IgD-negative memory B cell (primary cell): ENCODE data around the gene AQP1. TPM values are rescaled to one million over a fixed set of nuclear protein-coding genes. Genes with fewer than 3 reads are reported as not detected.

Source experiments
- H3K27ac Mint-ChIP-seq, 3 donors: one replicate each; pipeline ENCODE4 v1.8.0; 2020 to 2022; ENCODE audit warnings: mild to moderate bottlenecking in 3 of 3, mixed read lengths in 3 of 3, moderate library complexity in 1 of 3
- H3K27me3 Mint-ChIP-seq: one replicate; pipeline ENCODE4 v1.8.0; 2021; ENCODE audit warnings: mixed read lengths
- H3K36me3 Mint-ChIP-seq: one replicate; pipeline ENCODE4 v1.8.0; 2020; ENCODE audit warnings: mild to moderate bottlenecking, mixed read lengths
- H3K4me1 Mint-ChIP-seq, 3 donors: one replicate each; pipeline ENCODE4 v1.8.0; 2020 to 2022; ENCODE audit warnings: mixed read lengths in 3 of 3, mild to moderate bottlenecking in 1 of 3
- H3K4me3 Mint-ChIP-seq, 4 donors: one replicate each; pipeline ENCODE4 v1.8.0; 2020 to 2022; ENCODE audit warnings: mild to moderate bottlenecking in 4 of 4, mixed read lengths in 4 of 4, moderate library complexity in 3 of 4
- H3K9me3 Mint-ChIP-seq, 3 donors: one replicate each; pipeline ENCODE4 v1.8.0; 2020 to 2021; ENCODE audit warnings: mixed read lengths in 3 of 3, mild to moderate bottlenecking in 1 of 3
- polyA plus RNA-seq: library from polyadenylated mRNA; unstranded; fragments of 300-500 nt; fragmentation: Illumina TruSeq; gene quantifications from one replicate; pipeline ENCODE4 v1.2.3, GENCODE V29; 2021

Gene AQP1
- polyA plus RNA-seq, 1 donor from 2014 or later, result not detected

DNA sequence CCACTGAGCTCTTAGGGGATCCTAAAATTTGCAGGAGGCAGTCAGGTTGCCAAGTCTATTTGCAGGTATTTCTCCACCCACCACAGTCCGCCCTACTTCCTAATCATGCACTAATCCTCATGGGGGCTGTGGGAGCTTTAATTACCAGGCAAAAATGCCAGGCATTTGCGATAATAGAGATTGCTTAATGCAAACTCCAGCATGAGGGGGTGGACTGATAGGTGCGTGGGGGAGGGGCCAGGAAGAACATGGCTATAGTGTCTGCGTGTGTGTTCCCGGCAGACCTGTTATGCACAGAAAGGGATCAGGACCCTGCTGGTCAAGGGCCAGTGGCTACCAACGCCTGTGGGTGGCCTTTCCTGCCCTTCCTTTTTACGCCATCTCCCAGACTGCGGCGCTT lies 15.6 kb upstream of the AQP1 start:
- Mint-ChIP-seq H3K4me3 (no peak overlapping the region), H3K9me3 (peaks cover 0 to 5% (median 1%) of the 10 kb centered on the region in 3 donors), H3K36me3 (no peaks in the 10 kb centered on the region), H3K4me1 (no peaks in the 10 kb centered on the region), H3K27me3 (no peaks in the 10 kb centered on the region), H3K27ac (no peak overlapping the region)

DNA sequence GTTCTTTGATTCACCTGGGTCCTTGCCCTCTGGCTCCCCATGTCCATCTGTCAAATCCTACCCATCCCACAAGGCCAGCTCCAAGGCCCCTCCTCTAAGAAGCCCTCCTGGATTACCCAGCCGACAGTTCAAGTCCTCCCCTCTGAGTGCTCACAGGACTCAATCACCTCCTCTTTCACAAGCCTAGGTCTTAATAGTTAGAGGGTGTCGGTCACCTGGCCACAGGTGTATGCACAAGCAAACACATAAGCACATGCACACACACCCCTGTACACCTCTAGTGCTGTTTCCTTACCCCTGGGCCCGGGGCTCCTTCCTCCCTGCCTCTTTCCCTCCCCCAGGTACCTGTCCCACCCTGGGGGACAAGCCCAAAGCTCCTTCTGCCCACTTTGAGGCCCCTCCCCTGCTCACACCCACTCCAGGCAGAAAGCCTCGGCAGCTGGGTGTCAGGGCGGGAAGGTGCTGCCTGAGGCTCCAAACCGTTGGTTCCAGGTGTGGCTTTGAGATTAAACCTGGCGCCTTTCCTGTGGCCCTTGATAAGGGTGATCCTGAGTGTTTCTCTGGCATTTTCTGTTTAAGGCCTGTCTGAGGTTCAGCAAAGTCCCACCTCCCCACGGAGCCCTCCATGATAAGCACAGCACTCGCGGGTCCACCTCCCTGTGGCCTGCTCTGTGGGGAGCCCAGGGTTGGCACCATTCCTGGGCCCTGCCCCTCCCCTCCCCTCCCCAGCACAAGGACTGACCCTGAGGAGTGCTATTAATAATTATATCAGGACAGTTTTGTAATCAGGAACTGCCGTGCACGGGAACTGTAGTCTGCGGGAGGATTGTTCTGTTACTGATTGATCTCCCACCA lies 14.6 kb upstream of the AQP1 start:
- Mint-ChIP-seq H3K4me3 (no peak overlapping the region), H3K4me1 (no peaks in the 10 kb centered on the region), H3K9me3 (no peaks in the 10 kb centered on the region), H3K27me3 (no peaks in the 10 kb centered on the region), H3K27ac (no peak overlapping the region), H3K36me3 (no peaks in the 10 kb centered on the region)

DNA sequence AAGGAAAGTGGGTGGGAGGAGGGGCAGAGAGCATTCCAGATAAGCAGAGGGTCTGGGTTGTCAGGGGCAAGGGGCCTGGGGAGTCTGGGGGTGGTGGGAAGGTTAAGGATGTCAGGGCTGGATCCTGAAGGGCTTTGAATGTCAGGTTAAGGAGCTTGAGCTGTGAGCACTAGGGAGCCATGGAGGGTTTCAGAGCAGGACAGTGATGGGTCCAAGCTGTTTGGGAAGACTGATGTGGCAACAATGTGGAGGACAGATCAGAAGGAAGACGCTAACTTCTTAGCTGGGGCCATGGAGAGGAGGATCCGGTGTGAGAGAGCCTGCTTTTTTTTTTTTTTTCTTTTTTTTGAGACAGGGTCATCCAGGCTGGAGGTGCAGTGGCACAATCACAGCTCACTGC lies 13.9 kb upstream of the AQP1 start:
- Mint-ChIP-seq H3K4me3 (no peak overlapping the region), H3K27me3 (no peaks in the 10 kb centered on the region), H3K36me3 (no peaks in the 10 kb centered on the region), H3K27ac (peak overlapping the region in 1 of 3 donors; percentile 88), H3K9me3 (no peaks in the 10 kb centered on the region), H3K4me1 (no peaks in the 10 kb centered on the region)

DNA sequence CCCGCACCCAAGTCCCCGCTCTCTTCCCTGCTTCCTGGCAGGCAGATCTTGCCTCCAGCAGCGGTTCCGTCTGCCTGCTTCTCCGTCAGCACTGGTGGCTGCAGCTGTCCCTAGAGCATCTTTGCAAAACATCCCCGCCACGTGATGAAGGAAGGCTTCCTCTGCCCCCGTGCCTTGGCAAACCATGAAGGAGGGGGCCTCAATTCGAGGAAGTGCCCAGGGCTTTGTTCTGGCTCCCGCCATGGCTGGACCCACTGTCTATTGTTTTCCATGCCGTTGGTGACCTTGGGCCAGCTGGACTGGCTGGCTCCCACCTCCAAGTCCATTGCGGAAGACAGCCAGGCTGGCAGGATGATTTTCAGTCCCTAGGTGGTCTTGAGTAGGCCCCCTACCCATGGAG lies 13.2 kb upstream of the AQP1 start:
- no peaks in the 10 kb centered on the region for H3K27me3 Mint-ChIP-seq
- H3K9me3 Mint-ChIP-seq, result no peaks in the 10 kb centered on the region
- no peaks in the 10 kb centered on the region for H3K36me3 Mint-ChIP-seq
- no peak overlapping the region for H3K4me3 Mint-ChIP-seq
- H3K4me1 Mint-ChIP-seq, result no peaks in the 10 kb centered on the region
- H3K27ac Mint-ChIP-seq, result no peak overlapping the region

DNA sequence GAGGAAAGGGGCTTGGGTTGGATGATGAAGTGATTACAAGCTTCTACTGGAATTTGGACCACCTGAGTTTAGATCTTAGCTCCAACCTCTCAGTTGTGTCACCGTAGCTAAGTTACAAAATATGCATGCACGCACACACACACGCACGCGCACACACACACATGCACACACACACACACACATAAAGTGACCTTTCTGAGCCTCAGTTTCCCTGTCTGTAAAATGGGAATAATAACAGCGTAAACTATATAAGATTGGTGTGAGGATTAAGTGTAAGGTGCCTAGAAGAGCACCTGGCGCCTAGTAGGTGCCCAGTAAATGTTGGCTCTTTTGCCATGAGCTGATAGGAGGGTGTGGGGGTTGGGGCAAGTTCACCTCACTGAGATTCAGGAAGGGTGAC lies 12.6 kb upstream of the AQP1 start:
- Mint-ChIP-seq H3K9me3 (no peaks in the 10 kb centered on the region), H3K4me3 (no peak overlapping the region), H3K27ac (no peak overlapping the region), H3K4me1 (no peaks in the 10 kb centered on the region), H3K27me3 (no peaks in the 10 kb centered on the region), H3K36me3 (no peaks in the 10 kb centered on the region)

DNA sequence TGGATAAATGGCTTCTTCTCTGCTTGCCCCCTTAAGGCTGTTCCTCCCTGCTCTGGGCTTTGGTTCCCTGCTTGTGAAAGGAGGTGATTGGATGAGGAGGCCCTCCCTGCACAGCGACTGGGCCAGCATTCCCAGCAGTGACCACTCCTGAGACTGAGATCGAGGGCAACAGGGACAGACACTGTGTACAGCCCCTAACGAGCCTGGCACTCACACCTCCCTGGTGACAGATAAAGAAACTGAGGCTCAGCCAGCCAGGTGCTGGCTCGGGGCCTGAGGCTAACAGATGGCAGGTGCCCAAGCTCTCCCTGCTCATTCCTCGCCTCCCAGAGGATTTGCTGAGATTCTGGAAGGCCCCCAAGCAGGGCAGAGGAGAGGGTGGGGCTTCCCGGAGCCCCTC lies 12.0 kb upstream of the AQP1 start:
- no peaks in the 10 kb centered on the region for H3K36me3 Mint-ChIP-seq
- H3K4me1 Mint-ChIP-seq, result no peaks in the 10 kb centered on the region
- no peaks in the 10 kb centered on the region for H3K9me3 Mint-ChIP-seq
- no peaks in the 10 kb centered on the region for H3K27me3 Mint-ChIP-seq
- no peak overlapping the region for H3K27ac Mint-ChIP-seq
- no peak overlapping the region for H3K4me3 Mint-ChIP-seq

DNA sequence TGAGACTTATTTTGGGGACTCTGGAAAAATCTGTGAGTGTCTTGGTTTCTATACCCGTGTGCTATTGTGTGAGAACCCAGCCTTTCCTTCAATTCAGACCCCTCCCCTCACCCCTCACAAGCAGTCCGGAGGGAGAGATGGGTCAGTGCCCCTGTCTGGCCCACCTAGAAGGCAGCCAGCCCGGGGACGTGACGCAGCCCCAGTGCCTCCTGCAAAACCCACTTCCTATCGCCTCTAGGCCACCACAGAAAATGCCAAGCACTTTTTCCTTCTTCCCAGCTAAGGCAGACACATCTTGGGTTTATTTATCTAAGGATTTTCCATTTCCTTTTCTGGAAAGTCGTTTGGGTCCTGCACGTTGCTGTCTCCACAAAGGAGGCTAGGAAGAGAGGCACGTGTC lies 11.6 kb upstream of the AQP1 start:
- H3K4me1 Mint-ChIP-seq, result no peaks in the 10 kb centered on the region
- H3K27me3 Mint-ChIP-seq, result no peaks in the 10 kb centered on the region
- no peak overlapping the region for H3K27ac Mint-ChIP-seq
- no peak overlapping the region for H3K4me3 Mint-ChIP-seq
- no peaks in the 10 kb centered on the region for H3K9me3 Mint-ChIP-seq
- peaks cover under 1% of the 10 kb centered on the region for H3K36me3 Mint-ChIP-seq

DNA sequence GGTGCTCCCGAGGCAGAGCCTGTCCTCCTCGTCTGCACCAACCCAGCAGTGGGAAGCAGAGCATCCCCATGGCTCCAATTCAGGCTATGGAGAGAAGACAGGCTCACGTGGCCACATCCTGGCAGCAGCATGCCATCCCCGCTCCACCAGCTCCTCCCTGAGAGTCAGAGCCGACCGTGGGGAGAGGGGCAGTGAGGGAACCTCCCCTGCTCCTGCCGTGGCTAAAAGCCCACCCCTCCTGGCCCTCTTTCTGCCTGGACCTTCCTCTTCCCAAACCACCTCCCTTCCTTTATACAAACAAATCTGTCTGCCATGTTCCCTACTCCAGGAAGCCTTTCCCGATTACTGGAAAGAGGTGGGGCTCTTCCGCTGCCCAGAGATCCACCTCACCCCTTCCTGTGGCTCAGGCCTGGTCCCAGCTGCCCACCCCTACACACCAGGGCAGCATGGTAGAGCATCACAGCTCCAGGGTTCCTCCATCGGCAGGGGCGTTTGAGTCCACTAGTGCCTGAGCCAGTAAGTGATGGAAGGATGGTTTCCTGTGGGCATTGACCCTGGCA lies 10.8 kb upstream of the AQP1 start:
- Mint-ChIP-seq H3K9me3 (no peaks in the 10 kb centered on the region), H3K4me3 (no peak overlapping the region), H3K27me3 (no peaks in the 10 kb centered on the region), H3K36me3 (peaks cover 3% of the 10 kb centered on the region), H3K4me1 (no peaks in the 10 kb centered on the region), H3K27ac (no peak overlapping the region)

DNA sequence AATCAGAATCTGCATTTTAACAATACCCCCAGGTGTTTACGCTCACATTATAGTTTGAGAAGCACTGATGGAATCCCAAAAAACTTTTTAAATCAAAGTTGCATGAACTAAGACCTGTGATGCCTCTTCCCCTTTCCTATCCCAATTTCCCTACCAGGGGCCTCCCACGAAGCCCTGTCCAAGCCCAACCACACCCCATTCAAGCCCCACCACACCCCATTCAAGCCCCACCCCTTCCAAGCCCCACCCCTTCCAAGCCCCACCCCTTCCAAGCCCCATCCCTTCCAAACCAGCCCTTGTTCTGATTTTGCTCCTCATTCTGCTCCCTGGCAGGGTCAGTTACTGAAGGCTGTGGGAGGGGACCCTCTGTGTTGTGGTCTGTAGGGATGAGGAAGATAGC lies 9.8 kb upstream of the AQP1 start:
- Mint-ChIP-seq H3K27ac (no peak overlapping the region), H3K36me3 (peaks cover 3% of the 10 kb centered on the region), H3K4me1 (no peaks in the 10 kb centered on the region), H3K9me3 (no peaks in the 10 kb centered on the region), H3K4me3 (no peak overlapping the region), H3K27me3 (no peaks in the 10 kb centered on the region)

DNA sequence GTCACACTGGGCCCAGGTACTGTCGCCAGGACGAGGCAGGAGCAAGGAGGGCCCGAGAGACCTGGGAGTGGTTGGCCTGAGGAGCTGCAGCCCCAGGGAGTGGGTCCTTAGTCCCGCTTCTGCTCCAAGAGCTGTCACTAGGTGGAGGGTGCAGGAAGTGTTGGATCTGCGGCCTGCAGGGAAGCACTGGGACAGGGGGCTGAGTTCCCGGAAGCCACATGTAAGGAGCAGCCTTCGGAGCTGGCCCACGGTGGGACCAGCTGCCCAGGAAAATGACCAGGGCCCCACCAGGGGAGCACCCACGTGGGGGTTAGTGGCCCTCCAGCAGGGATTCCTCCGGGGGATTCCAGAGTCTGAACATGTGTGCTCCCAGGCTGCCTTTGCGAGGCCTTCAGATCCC lies 9.2 kb upstream of the AQP1 start:
- Mint-ChIP-seq H3K4me1 (no peaks in the 10 kb centered on the region), H3K9me3 (no peaks in the 10 kb centered on the region), H3K27me3 (no peaks in the 10 kb centered on the region), H3K4me3 (no peak overlapping the region), H3K36me3 (peaks cover 3% of the 10 kb centered on the region), H3K27ac (no peak overlapping the region)

DNA sequence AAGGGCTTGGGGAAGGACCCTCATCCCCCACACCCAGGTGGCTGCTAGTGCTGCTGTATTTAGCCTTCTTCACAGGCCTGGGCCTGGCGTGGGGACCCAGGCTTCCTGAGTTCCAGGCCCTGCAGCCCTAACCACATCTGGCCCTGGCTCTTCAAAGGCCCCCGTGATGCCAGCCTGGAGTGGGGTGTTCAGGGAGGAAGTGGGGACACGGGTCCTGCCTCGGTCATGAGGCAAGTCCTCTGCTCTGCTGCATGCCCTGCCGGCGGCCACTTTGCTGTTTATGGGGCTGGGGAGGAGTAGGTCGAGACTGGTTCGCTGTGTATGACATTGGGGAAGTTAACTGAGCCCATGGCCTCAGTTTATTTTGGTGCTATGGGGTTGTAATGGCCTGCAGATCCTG lies 8.5 kb upstream of the AQP1 start:
- H3K36me3 Mint-ChIP-seq, result peaks cover 3% of the 10 kb centered on the region
- H3K27me3 Mint-ChIP-seq, result no peaks in the 10 kb centered on the region
- peak overlapping the region in 1 of 3 donors; percentile 67 for H3K27ac Mint-ChIP-seq
- H3K9me3 Mint-ChIP-seq, result no peaks in the 10 kb centered on the region
- H3K4me1 Mint-ChIP-seq, result no peaks in the 10 kb centered on the region
- no peak overlapping the region for H3K4me3 Mint-ChIP-seq

DNA sequence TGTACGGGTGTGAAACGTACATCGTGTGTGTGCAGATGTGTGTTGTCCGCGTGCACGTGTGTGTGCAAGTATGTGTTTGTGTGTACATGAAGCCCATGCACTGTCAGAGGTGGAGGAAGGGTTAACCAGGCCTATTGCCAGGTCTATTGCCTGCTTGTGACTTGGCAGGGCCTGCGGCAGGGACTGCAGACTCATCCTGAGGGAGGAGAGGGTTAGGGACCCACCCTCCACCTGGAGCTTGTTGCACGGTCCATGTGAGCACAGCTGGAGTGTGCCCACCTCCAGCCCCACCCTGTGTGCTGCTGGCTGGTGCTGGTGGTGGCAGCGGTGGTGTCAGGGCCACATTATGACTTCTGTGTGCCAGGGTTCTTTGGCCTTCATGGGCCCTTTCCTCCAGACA lies 7.1 kb upstream of the AQP1 start:
- Mint-ChIP-seq H3K4me3 (no peak overlapping the region), H3K27me3 (no peaks in the 10 kb centered on the region), H3K27ac (no peak overlapping the region), H3K36me3 (peaks cover 3% of the 10 kb centered on the region), H3K4me1 (no peaks in the 10 kb centered on the region), H3K9me3 (no peaks in the 10 kb centered on the region)

DNA sequence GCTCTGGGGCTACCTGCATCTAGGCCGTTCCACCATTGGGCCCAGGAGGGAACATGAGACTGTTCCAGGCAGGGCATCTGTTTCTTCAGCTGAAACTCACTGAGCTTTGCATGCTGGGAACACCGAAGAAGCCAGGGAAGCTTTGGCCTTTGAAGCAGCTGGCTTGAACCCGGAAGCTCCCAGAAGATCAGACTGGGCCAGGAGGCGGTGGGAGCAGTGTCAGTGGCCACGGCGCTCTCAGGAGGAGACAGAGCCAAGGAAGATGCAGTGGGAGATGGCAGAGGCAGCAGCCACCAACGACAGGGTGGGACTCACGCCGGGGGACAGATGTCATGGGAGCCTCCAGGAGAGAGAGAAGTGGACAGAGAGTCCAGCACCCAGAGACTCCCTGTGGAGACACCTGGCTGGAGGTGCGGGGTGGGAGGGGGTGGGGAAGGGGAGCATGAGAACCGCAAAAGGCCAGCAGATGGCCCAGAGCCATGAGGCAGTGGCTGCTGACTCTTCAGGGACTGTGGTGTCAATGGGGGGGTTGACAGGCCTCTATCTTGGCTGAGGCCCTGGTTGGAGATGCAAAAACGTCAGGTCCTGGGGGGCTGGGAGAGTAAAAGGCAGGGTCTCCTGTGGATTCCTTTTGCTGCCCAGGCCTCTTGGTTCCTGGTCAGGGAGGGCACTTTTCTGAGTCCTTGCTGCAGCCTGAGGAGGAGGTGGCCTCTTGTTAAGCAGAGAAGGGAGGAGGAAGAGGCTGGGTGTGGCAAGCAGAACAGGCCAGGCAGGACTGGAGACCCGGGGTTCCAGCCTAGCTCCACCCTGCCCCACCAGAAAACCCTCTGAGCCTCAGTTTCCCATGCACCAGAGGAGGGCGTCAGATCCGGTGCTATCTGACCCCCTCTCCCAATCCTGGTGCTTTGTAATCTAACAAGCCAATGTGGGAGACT lies 6.3 kb upstream of the AQP1 start:
- Mint-ChIP-seq H3K27me3 (no peaks in the 10 kb centered on the region), H3K4me3 (no peak overlapping the region), H3K27ac (no peak overlapping the region), H3K4me1 (no peaks in the 10 kb centered on the region), H3K36me3 (peaks cover 3% of the 10 kb centered on the region), H3K9me3 (no peaks in the 10 kb centered on the region)

DNA sequence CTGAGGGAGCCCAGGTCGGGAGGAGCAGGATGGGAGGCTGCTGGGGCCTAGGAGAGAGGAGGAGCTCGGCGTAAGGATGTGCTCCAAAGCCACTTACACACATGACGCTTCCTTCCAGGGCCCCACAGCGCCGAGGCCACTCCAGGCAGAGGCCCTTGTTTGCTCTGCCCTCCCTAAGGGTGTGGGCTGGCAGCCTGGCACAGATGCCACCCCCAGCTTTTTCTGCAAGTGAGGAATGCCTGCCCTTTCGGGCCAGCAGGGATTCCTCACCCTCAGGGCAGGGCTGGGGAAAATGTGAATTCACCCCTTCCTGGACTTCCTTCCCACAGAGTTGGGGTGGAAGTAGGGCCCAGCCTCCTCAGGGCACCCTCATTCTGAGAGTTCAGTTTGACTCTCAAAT lies 5.6 kb upstream of the AQP1 start:
- Mint-ChIP-seq H3K4me3 (no peak overlapping the region), H3K9me3 (no peaks in the 10 kb centered on the region), H3K4me1 (peaks cover 0 to 2% (median 1%) of the 10 kb centered on the region in 3 donors), H3K27me3 (no peaks in the 10 kb centered on the region), H3K27ac (no peak overlapping the region), H3K36me3 (peaks cover 3% of the 10 kb centered on the region)

DNA sequence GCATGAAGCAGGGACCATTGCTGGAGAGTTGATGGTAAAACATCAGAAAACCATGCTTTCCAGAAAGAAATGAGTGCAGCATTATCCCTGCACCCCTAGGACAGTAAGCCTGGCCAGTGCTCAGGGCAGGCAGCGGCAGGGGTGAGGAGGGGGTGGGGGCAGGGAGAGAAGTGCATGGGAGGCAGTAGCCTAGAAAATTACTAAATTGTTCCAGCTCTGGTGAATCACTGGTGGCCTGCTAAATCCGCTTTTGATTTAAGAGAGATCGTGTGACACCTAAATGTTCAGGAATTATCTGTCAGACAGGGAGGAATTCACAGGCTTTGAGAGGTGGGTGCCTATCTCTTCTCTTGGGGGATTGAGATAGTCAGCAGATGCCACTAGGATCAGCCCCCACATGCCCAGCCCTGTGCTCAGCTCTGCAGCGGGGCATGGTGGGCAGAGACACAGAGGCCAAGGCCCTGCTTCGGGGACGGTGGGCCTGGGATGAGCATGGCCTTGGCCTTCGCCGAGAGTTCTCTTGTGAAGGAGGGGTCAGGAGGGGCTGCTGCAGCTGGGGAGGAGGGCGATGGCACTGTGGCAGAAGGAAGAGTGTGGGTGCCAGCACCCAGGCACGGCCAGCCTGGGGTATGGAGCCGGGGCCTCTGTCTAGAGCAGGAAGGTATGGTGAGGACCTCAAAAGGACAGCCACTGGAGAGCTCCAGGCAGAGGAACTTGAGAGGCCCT lies 5.0 kb upstream of the AQP1 start:
- no peaks in the 10 kb centered on the region for H3K27me3 Mint-ChIP-seq
- peaks cover 3% of the 10 kb centered on the region for H3K36me3 Mint-ChIP-seq
- peaks cover 0 to 2% (median 1%) of the 10 kb centered on the region in 3 donors for H3K4me1 Mint-ChIP-seq
- H3K9me3 Mint-ChIP-seq, result no peaks in the 10 kb centered on the region
- H3K27ac Mint-ChIP-seq, result no peak overlapping the region
- no peak overlapping the region for H3K4me3 Mint-ChIP-seq
